ENCODE results near the gene LCOR.
"Not testable (repeated sequence)": the region's sequence is repeated elsewhere in the genome, so short reads cannot be mapped to it uniquely, and the experiment has no call there.

The LCOR gene

DNA sequence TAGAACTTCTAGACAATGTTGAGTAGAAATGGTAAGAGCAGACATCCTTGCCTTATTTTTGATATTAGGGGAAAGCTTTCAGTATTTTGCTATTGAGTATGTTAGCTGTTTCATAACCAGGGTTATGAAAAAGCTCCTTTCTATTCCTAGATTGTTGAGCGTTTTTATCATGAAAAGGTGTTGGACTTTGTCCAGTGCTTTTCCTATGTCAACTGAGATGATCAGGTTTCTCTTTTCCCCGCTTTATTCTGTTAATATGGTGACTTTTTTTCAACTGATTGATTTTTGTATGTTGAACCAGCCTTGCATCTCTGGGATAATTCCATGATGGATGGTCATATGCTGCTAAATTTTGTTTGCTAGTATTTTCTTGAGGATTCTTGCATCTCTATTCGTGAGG is 58.5 kb downstream of the LCOR start:
- DNase-seq = no peak

DNA sequence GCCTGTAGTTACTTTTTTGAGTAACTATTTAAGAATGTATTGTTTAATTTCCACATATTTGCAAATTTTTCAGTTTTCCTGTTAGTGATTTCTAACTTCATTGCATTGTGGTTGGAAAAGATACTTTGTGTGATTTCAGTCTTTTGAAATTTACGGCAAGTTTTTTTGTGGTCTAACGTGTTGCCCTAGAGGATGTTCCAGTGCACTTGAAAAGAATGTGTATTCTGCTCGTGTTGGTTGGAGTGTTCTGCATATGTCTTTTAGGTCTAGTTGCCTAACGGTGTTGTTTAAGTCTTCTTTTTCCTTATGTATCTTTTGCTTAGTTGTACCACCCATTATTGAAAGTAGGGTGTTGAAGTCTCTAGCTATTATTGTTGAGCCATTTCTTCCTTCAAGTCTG is 59.7 kb downstream of the LCOR start:
- DNase-seq = no peak

DNA sequence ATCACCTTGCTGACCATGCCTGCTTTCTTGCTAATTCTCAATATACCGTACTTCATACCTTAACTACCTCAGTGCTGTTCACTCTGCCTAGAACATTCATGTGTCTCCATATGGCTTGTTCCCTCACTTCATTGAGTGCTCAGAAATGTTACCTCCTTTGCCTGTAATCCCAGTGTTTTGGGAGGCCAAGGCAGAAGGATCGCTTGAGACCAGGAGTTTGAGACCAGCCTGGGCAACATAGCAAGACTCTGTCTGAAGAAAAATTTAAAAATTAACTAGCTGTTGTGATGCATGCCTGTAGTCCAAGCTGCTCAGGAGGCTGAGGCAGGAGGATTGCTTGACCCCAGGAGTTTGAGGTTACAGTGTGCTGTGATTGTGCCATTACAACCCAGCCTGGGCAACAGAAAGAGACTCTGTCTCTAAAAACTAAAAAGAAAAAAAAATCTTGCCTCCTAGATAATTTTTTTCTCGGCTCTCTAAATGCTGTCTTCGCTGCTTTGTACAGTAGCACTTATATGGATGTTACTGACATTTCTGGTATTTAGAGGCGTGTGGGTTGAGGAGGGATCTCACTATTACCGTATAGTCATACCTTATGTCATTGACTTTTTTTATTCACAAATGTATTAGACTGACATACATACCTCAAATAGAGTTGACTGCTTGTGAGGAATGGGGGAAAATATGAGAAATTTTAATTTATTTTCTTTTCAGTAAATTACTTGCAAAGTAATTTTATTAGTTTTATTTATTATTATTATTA is 63.7 kb downstream of the LCOR start:
- DNase-seq = no peak

DNA sequence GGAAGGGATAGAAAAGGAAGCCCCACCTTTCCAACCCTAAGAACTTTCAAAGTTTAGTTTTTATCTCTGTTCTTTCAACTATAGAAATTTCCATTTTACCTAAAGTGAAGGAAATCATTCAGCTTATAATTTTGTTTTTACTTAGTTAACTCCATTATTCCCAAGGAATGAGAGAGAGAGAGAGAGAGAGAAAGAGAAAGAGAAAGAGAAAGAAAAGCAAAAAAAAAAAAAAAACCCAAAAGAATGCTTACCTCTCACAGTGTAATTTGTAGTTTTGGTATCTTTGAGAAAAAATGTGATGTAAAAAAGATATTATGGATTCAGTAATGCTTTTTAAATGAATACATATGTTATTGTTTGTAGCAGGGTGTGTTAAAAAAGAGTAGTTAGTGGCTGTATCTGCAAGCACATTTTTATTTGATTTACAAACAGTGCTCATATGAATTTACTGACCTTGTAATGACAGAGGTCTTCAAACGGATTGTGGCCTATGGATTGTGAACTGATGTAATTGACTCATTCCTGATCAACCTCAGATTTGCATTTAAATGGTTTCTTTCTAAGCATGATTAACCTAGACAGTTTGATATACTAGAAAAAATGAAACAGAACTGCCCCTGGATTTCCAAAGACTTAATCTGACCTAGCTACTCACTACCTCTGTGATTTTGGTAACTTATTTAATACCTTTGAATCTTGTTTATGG is 64.9 kb downstream of the LCOR start:
- no peak for DNase-seq

DNA sequence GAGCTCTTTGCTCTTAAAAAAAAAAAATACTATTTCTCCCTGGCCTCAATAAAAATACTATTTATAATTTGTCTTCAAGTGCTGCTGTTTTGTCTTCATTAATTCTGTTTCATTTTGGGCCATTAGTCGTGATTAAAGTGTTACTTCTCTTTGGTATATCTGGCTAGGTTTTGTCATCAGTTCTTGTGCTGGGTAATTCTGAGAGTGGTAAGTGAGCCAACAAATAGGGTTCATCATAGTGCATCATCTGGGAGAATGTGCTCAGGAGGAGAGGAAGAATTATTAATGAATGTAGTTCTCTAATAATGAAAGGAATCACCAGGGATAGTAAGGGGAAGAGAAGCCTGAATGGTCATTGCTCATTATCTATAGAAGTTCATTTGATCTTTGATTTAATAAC is 70.0 kb downstream of the LCOR start:
- DNase-seq = no peak

DNA sequence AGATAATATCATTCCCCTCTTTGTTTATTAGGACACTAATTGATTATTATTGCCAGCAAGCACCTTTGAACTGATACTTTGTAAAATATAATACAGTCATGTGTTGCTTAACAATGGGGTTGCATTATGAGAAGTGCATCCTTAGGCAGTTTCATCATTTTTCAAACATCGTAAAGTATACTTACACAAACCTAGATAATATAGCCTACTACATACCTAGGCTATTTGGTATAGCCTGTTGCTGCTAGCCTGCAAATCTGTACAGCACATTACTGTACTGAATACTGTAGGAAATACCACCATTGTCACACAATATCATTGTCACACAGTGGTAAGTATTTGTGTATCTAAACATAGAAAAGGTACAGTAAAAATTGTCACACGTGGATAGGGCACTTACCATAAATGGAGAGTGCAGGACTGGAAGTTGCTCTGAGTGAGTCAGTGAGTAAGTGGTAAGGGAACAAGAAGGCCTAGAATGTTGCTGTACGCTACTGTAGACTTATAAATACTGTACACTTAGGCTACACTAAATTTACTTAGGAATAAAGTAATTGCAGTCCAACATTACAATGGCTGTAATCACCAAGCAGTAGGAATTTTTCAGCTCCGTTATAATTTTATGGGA is 70.7 kb downstream of the LCOR start:
- DNase-seq = no peak

DNA sequence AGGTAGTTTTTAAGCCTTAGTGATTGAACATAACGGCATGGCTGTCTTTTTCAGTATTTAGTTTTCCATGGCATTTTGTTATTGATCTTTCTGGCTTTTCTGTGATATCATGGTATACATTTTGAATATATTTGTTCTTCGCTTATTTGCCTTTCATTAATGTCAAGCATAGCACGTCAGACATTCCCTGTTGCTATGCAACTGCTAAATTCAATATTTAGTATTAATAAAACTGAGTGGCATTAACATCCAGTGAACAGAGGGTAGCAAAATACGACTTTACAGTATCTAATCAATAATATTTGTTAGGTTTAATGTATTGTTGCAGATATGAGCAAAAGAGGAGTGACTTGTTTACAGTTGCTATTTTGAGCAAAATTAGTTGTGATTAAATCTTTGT is 72.5 kb downstream of the LCOR start:
- no peak for DNase-seq

DNA sequence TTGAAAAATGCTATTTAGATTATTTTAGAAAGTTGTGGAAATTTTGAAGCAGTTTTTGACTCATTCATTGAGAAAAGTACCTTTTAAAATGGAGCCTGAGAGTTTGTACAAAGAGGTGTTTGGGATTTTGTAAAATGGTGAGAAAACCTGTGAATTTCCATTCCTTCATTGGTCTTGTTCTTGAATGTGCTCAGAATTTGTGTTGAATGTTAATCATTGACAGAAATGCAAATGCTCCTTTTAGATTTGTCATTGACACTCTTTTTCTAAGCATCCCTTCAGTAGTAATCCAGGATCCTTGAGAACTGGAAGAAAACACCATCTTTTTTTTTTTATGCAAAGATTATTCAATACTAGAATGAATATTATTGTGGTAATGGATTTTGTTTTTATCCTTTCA is 74.8 kb downstream of the LCOR start:
- DNase-seq = no peak

DNA sequence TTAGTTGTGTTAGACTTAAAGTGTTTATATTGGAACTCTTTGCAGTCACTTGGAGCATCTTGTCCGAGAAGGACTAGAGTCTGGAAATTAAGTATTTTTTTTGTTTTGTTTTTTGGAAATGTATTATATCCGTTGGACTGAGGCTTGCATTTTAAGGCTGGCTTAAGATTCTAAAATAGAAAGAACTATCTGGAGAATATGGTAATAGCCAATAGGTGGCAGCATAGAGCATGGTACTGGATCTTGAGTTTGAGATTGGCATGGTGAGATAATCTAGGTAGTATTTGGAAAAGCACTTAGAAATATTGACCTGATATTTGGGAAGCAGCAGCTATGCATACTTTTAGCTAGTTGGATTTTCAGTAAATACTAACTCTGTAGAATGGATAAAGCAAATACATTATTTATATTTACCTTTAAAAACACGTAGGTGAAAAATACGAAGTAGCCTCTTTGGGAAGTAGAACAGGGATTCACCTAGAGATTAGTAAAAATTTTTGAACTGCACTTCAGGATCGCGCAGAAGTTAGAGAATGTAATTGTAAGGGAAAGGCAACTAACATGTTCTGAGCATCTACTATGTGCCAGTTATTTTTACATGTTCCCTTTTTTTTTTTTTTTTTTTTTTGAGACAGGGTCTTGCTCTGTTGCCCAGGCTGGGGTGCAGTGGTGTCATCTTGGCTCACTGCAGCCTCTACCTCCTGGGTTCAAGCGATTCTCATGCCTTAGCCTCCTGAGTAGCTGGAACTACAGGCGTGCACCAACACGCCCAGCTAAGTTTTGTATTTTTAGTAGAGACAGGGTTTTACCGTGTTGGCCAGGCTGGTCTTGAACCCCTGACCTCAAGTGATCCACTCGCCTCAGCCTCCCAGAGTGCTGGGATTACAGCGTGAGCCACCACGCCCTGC is 78.6 kb downstream of the LCOR start:
- DNase-seq = no peak

DNA sequence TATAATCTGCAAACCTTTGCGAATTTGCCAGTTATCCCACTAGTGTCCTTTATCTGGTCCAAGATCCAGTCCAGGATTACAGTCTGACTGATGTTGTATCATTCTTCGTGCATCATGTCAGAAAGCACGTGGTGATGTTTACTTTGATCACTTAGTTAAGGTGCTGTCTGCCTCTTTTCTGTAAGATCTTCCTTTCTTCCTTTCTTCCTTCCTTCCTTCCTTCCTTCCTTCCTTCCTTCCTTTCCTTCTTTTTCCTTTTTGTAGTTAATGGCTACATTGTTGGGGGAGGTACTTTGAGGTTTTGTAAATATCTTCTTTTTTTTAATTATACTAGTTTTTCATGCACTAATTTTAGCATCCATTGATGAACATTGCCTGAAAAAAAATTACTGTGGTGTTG is 80.3 kb downstream of the LCOR start:
- DNase-seq = no peak

DNA sequence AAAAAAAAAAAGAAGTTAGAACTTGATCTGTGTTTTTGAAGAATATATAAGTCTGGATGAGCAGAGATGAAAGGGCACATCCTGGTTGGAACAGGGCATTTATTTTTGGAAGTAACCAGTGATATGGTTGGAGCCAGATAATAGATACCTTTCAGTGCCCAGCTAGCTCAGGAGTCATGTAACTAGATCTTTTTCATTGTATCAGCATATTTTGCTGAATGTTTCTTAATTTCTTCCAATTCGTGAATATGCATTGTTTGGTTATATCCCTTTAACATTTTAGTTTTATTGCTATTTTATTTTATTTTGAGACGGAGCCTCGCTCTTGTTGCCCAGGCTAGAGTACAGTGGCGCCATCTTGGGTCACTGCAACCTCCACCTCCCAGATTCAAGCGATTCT is 81.8 kb downstream of the LCOR start:
- DNase-seq = no peak

DNA sequence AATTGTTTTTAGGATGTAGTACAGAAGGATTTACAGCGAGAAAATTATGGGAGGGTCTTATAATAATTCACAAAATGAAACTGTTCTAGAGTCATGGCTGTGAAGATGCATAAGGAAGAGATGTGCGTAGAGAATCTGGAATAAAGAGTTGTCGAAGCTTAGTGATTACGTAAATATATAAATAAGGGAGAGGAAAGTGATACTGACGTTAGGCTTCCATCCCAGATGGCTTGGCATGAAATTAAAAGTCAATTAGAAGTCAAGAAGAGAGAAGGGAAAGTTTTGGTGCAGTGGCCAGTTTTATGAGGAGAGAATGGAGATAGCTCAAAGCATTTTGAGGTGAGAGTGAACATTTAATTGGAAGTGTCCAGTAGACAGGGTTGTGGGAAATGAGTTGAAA is 85.5 kb downstream of the LCOR start:
- no peak for DNase-seq

DNA sequence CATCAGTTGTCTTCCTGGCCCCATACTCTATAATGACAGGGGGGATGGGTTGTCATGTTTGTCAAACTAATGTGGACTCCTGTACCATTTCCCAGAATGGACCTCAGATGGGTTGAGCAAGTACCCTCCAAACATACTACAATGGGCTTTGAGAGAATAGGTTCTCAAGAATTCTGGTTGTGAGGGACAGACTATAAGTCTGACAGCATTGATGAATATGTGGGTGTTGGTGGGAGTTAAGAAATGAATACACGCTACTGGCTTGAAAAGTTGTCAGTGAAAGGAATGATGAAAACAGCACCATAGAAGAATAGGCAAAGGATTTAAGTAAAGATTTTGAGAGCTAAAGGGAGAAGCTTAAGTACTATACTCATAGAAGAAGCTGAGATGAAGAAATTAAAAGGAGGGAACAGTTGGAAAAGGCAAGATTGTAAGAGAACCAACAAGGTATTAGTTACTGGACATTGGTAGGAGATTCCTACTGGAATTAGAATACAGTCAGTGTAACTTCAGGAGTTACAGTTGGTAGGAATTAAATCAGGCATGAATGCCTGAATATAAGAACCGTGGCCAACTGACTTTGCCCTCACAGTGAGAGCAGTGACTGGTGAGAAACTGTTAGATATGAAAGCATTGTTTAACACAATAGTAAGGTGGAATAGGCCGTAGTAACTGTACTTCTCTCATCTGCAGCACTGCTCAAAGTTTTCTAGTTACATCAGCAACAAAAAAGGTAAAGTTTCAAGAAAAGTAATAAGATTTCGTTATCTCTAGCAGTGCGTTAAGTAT is 86.3 kb downstream of the LCOR start:
- no peak for DNase-seq

DNA sequence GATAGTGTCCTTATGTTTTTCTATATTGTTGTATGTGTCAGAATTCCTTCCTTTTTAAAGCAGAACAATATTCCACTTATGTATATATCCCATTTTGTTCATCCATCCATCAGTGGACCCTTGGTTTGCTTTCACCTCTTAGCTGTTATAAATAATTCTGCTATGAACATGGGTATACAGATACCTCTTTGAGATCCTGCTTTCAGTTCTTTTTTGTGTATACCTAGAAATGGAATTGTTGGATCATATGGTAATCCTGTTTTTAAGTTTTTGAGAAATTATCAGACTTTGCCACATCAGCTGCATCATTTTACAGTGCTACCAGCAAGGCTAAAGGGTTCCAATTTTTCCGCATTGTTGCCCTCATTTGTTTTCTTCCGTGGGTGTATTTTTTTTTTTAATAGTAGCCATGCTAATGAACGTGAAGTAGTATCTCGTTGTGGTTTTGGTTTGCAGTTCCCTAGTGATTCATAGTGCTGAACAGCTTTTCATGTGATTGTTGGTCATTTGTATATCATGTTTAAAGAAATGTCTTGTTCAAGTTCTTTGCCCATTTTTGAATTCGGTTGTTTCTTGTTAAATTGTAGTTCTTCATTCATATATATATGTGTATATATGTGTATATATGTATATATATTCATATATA is 87.8 kb downstream of the LCOR start:
- DNase-seq = no peak

DNA sequence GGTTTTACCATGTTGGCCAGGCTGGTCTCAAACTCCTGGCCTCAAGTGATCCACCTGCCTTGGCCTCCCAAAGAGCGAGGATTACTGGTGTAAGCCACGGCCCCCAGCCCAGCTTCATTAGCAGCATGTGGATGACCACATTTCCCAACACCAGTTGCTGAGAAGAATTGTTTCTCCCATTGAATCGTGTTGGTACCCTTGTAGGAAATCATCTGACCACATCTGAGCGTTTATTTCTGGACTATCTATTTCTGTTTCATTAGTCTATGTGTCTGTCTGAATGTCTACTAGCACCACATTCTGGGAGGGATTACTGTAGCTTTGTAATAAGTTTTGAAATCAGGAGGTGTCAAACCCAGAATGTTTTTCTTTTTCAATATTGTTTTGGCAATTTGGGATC is 89.6 kb downstream of the LCOR start:
- no peak for DNase-seq

DNA sequence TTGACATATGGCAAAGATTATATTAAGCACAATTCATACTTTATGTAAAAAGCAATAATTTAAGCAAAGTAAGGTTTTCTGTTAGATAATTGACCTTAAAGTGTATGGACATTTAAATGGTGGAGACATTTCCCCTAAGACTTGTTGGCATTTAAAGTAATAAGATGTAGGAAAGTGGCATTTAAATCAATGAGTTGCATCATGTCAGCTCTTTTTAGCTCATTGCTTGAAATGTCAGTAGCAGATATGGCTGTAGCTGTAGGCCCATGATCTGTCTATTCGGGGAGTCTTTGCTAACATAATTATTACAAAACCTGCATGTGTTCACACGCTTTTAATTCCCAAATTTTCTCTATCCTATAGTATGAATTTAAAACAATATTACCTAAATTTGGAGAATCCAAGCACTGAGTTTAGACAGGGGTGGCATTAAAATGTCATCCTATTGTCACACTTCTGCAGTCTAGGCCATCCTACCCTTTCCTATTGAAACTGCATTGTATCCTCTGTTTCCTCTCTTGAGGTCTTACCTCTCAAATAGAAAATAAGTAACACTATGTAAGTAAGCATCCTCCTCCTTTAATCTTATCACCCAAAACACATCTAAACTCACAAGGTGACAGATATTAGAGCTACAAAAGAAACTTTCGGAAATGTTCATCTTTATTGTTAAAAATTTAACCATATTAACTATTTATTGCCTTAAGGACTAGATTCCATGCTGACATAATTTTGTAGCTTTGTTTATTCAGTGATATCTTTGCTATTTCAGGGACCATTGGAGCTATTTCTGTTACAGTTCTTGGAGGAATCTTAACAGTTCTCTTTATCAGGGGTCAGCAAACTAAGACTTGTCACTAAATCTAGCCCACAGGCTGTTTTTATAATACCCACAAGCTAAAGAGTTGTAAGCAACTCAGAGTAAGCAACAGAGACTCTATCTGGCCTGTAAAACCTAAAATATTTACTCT is 91.2 kb downstream of the LCOR start:
- no peak for DNase-seq

DNA sequence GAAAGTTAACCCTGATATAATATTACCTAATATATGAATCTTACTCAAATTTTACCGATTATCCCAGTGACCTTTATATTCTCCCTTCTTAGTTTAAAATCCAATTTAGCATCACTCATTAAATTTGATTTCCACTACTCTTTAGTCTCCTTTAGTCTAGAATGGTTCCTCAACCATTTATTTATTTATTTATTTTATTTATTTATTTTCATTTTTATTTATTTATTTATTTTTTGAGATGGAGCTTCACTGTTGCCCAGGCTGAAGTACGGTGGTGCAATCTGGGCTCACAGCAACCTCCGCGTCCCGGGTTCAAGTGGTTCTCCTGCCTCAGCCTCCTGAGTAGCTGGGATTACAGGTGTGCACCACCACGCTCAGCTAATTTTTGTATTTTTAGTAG is 92.8 kb downstream of the LCOR start:
- no peak for DNase-seq

DNA sequence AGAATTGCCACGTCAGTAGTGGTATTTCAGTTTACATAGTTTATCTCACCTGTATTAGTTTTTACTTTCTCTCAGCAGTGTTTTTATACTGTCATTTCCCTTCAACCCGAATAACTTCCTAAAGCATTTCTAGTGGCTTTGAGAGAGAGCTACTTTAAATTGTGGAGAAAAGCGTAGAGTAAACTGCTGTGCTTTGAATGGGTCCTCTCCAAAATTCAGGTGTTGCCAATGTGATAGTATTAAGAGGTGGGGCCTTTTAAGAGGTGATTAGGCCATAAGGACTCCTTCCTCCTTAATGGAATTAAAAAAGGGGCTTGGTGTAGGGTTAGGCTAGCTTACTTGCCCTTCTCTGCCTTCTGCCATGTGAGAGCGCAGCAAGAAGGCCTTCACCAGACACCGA is 98.4 kb downstream of the LCOR start:
- DNase-seq = no peak

DNA sequence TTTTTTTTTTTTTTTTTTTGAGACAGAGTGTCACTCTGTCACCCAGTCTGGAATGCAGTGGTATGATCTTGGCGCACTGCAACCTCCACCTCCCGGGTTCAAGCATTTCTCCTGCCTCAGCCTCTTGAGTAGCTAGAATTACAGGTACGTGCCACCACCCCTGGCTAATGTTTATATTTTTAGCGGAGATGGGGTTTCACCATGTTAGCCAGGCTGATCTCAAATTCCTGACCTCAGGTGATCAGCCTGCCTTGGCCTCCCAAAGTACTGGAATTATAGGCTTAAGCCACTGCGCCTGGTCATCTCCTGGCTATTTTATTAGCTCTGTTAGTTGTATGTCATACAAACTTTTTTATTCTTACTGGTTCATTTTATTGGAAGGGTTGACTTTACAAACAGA is 103.0 kb downstream of the LCOR start:
- no peak for DNase-seq

DNA sequence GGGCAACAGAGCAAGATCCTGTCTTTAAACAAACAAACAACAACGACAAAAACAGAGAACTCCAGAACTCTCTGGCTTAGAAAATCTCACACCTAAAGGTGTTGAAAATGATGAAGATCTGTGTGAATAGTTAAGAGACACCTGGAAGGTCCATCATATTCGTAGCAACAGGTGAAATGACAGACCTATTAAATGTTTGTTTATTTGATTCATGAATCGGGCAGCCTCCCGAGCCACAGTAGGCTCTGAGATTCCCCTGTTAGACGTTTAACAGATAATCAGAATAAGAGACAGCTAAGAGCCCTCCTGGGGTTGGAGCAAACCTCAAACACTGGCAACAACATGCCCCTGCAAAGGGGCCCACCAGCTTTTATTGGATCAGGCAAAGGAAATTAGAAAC is 103.7 kb downstream of the LCOR start:
- DNase-seq = no peak

DNA sequence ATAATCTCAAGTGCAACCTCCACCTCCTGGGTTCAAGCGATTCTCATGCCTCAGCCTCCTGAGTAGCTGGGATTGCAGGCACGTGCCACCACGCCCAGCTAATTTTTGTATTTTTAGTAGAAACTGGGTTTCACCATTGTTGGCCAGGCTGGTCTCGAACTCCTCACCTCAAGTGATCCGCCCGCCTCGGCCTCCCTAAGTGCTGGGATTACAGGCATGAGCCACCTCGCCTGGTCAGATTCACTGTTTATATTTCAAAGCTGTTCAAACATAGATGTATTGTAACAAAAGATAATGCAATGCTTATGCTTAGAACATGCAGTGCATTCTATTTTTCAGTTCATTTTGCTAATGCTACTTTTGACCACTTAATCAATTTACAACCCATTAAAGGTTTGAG is 111.1 kb downstream of the LCOR start:
- DNase-seq = not testable (repeated sequence)
